GM06990 (cell line): ENCODE data around the gene BSPRY.

ENCODE experiments used
- DNase-seq: peaks from one replicate; pipeline ENCODE4 v3.0.0-alpha.2; 2011; ENCODE audit not compliant: insufficient read length; ENCODE audit errors: extremely low read depth
- H3K27me3 ChIP-seq: replicated peaks from 2 replicates; pipeline ENCODE4 v1.6.0; 2011; ENCODE audit warnings: low read length; ENCODE audit not compliant: control insufficient read depth, insufficient read depth
- H3K36me3 ChIP-seq: 2 replicates; pipeline ENCODE4 v1.5.1; 2011; ENCODE audit warnings: low read length; ENCODE audit not compliant: control insufficient read depth, insufficient read depth
- H3K4me3 ChIP-seq: replicated peaks from 2 replicates; pipeline ENCODE4 v1.5.1; 2011; ENCODE audit warnings: low read depth, mild to moderate bottlenecking, control low read depth, low read length
- TF ChIP-seq, protein P1 (sequence below): IDR thresholded peaks from 2 replicates; pipeline ENCODE4 v1.5.1; 2011; ENCODE audit warnings: low read length, control low read depth, mild to moderate bottlenecking, inconsistent platforms; ENCODE audit not compliant: insufficient read depth, poor library complexity, severe bottlenecking

BSPRY gene

DNA sequence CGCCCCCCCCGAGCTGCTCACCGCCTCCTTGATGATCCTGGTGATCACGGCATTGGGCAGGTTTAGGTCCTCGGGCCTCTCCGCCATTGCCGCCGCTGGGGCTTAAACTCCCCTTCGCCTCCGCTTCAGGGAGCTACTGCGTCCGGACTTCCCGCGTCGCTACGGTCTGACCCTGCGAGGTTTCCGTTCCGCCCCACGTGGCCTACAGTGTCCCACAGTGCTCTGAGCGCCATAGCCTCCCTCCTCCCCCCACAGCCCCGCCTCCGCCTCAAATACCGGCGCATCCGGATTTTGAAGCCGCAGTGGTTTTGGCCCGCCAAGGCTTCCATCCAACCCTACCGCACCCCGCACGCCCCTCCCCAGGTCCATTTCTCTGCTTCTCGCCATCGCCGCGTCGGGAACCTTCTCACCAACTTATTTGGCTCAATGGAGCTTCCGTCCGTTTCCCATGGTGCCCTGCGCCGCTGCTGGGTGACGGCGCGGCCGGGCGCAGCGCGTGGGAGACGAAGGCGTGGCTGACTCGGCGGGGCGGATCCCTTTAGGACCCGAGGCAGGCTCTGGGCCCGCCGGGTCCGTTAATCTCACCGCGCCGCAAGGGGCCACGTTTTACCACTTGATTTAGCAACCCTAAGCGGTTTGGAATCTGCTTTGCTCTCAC is 61.0 kb downstream of the BSPRY start, which contains the start of the genes C9orf43 and POLE3:
Gene C9orf43 (plus strand): TSS at position 541 of the 658 bp plus-strand sequence. CDS start 2,747 bp downstream, outside the sequence.
Gene POLE3 (minus strand): TSS at position 469 of the 658 bp plus-strand sequence. CDS start 382 bp downstream, at position 87.
- H3K36me3 ChIP-seq, result peaks cover 9% of the 10 kb centered on the region
- TF ChIP-seq, protein P1, sequence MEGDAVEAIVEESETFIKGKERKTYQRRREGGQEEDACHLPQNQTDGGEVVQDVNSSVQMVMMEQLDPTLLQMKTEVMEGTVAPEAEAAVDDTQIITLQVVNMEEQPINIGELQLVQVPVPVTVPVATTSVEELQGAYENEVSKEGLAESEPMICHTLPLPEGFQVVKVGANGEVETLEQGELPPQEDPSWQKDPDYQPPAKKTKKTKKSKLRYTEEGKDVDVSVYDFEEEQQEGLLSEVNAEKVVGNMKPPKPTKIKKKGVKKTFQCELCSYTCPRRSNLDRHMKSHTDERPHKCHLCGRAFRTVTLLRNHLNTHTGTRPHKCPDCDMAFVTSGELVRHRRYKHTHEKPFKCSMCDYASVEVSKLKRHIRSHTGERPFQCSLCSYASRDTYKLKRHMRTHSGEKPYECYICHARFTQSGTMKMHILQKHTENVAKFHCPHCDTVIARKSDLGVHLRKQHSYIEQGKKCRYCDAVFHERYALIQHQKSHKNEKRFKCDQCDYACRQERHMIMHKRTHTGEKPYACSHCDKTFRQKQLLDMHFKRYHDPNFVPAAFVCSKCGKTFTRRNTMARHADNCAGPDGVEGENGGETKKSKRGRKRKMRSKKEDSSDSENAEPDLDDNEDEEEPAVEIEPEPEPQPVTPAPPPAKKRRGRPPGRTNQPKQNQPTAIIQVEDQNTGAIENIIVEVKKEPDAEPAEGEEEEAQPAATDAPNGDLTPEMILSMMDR, result no peak
- peak; percentile 99 for DNase-seq

DNA sequence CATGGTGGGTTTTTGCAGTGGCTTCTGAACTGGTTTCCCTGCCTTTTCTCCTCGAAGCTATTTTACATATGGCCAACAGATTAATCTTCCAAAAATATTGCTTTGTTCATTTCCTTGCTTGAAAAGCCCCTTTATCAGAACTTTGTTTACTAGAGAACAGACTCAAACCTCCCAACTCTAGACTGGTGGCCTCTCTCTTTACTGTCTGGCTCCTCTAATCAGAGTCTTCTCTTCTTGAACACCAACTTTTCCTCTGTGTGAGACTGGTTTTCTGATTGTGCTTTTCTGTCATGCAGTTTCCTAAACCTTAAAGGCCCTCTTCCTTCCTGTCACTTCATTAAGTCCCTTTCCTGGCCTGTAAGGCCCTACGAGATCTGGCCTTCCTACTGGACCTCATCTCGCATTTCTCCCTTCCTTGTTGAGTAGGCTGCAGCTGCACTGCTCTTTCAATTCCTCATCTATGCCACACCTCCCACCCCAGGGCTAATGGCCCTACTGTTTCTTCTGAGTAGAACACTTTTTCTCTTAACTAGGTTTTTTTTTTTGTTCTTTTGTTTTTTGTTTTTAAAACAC is 66.9 kb downstream of the BSPRY start:
- Histone ChIP-seq H3K4me3 (no peak overlapping the region), H3K27me3 (no peaks in the 10 kb centered on the region), H3K36me3 (no peaks in the 10 kb centered on the region)
- TF ChIP-seq, protein P1, result no peak
- DNase-seq, result peak; percentile 20

More for the DNA sequence above, 61.0 kb downstream of the BSPRY start, which contains the start of the genes C9orf43 and POLE3:
- H3K27me3 ChIP-seq, result no peaks in the 10 kb centered on the region
- peak within 1 kb of the TSS; percentile 91 for H3K4me3 ChIP-seq

DNA sequence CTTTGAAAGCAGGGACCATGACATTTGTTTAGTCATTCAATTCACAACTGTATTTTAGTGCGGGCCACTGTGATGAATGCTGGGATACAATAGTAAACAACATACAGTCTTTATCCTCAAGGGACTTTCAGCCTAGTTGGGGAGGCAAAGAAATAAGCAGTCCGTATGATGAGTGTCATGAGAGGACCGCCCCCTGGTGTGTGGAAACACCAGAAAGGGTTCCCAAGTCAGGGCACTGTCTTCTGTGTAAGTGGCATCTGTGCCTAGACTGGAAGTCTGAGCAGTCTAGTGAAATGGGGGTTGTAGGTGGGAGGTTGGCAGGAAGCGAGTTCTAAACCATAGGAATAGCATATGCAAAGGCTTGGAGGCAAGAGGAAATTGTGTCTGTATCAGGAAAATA is 68.0 kb downstream of the BSPRY start:
- TF ChIP-seq, protein P1, result no peak
- no peaks in the 10 kb centered on the region for H3K36me3 ChIP-seq

More for the DNA sequence above, 68.0 kb downstream of the BSPRY start:
- no peaks in the 10 kb centered on the region for H3K27me3 ChIP-seq
- no peak overlapping the region for H3K4me3 ChIP-seq
- no peak for DNase-seq
